OCI-LY7 (cell line): ENCODE results near the gene ITGB2. TPM values are rescaled to one million over a fixed set of nuclear protein-coding genes. Genes with fewer than 3 reads are reported as not detected.

Experiments used
- BruUV-seq: library from RNA; stranded (reverse); fragments of 400-500 nt; replicated peaks from 2 replicates; lab custom pipeline; 2021; lab: Mats Ljungman, UMichigan
- CTCF ChIA-PET: fragments of 300-600 bp; sonication (Branson Sonifier 250); formaldehyde crosslinking; loops from one replicate; lab custom pipeline; 2022; ENCODE audit warnings: antibody characterized with exemption; ENCODE audit not compliant: unreplicated experiment; lab: Charles Lee
- POLR2A ChIA-PET: fragments of 300-600 bp; sonication (Branson Sonifier 250); formaldehyde crosslinking; loops from one replicate; lab custom pipeline; 2022; ENCODE audit warnings: antibody characterized with exemption; lab: Charles Lee
- DNase-seq: peaks from one replicate; pipeline ENCODE4 v3.0.0-alpha.2; 2015; ENCODE audit warnings: low spot score
- H2AFZ ChIP-seq: fragments of 200-600 bp; sonication (generic), shearing (Covaris generic); 2 replicates; pipeline ENCODE4 v1.6.1; 2014; ENCODE audit warnings: mild to moderate bottlenecking, antibody characterized with exemption, low read length, moderate library complexity
- H3K27ac ChIP-seq: fragments of 200-600 bp; sonication (generic); 2 replicates; pipeline ENCODE4 v1.5.1; 2014; ENCODE audit warnings: mixed run types, low read depth, mild to moderate bottlenecking, moderate library complexity, low read length, inconsistent platforms; ENCODE audit not compliant: poor library complexity, severe bottlenecking
- H3K36me3 ChIP-seq: fragments of 200-600 bp; sonication (generic); 2 replicates; pipeline ENCODE4 v1.6.1; 2014; ENCODE audit warnings: mild to moderate bottlenecking, antibody characterized with exemption, low read length, moderate library complexity, mixed read lengths; ENCODE audit not compliant: insufficient read depth
- H3K4me1 ChIP-seq: fragments of 200-600 bp; sonication (generic); 2 replicates; pipeline ENCODE4 v1.5.1; 2014; ENCODE audit warnings: mild to moderate bottlenecking, low read length; ENCODE audit not compliant: insufficient read depth, poor library complexity, severe bottlenecking
- H3K4me2 ChIP-seq: fragments of 200-600 bp; sonication (generic); 2 replicates; pipeline ENCODE4 v1.6.1; 2014; ENCODE audit warnings: mild to moderate bottlenecking, low read length
- H3K4me3 ChIP-seq: fragments of 200-600 bp; sonication (generic); 2 replicates; pipeline ENCODE4 v1.5.1; 2014; ENCODE audit warnings: mild to moderate bottlenecking, low read depth, low read length; ENCODE audit not compliant: poor library complexity, severe bottlenecking
- H3K79me2 ChIP-seq: fragments of 200-600 bp; sonication (generic); 2 replicates; pipeline ENCODE4 v1.6.1; 2016; ENCODE audit warnings: low read depth, mild to moderate bottlenecking, low read length, moderate library complexity, mixed read lengths; ENCODE audit not compliant: insufficient read depth
- H3K9me2 ChIP-seq: fragments of 200-600 bp; sonication (generic); 2 replicates; pipeline ENCODE4 v1.6.1; 2016; ENCODE audit warnings: mild to moderate bottlenecking, low read length, mixed read lengths; ENCODE audit not compliant: insufficient read depth
- H3K9me3 ChIP-seq: fragments of 200-600 bp; sonication (generic); 2 replicates; pipeline ENCODE4 v1.6.1; 2014; ENCODE audit warnings: mild to moderate bottlenecking, mixed run types, low read length, mixed read lengths
- H4K20me1 ChIP-seq: fragments of 200-600 bp; sonication (generic); 2 replicates; pipeline ENCODE4 v1.6.1; 2014; ENCODE audit warnings: mild to moderate bottlenecking, antibody characterized with exemption, low read length, moderate library complexity, mixed read lengths; ENCODE audit not compliant: insufficient read depth
- EZH2phosphoT487 ChIP-seq: fragments of 200-600 bp; sonication (generic); IDR thresholded peaks from 2 replicates; pipeline ENCODE4 v1.6.1; 2018; ENCODE audit warnings: low read depth, borderline replicate concordance, mild to moderate bottlenecking, mixed run types, antibody characterized with exemption, low read length, moderate library complexity, mixed read lengths
- intact Hi-C: fragments of 100-400 bp; cut with micrococcal nuclease; formaldehyde crosslinking; loops from one replicate; pipeline ENCODE4 v1.10.0; 2022; ENCODE audit not compliant: unreplicated experiment
- total RNA-seq, 2 experiments: library from RNA; depleted of rRNA in 1 of 2; stranded (reverse); fragments of >200 nt in 1 of 2; shearing (Covaris generic) in 1 of 2; gene quantifications; 2 replicates each; pipeline ENCODE4 v1.2.3, GENCODE V29; 2014 to 2022
- TF ChIP-seq, protein P1 (sequence below): fragments of 200-600 bp; sonication (generic); conservative IDR thresholded peaks from 2 replicates; pipeline ENCODE4 v1.5.1; 2014; ENCODE audit warnings: mild to moderate bottlenecking, antibody characterized with exemption, low read length, moderate library complexity, mixed read lengths

ITGB2 gene
- total RNA-seq, 2 experiments from 2014 or later, result 11.6 to 78.9 TPM

DNA sequence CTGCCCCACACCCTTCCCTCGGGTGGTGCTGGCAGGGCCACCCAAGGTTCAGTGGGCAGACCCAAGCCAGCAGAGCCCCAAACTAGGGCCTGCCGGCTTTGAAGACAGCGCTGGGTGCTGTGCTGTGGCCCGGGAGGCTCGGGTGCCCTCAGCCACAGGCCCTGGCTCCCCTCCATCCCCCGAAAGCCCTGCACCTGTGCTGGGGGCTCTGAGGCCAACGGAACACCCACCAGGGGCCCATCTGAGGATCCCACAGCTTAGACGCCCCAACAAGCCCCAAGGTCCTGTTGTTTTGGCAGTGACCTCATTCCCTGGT is 8.6 kb downstream of the ITGB2 start:
- DNase-seq, result no peak
- Histone ChIP-seq H3K4me1 (peaks cover 41% of the 10 kb centered on the region), H3K4me2 (no peak overlapping the region; the same call in 1 of the 2 replicates), H3K4me3 (no peak overlapping the region), H3K36me3 (no peaks in the 10 kb centered on the region), H3K9me2 (no peaks in the 10 kb centered on the region), H3K9me3 (no peaks in the 10 kb centered on the region), H3K27ac (peak overlapping the region; percentile 23), H4K20me1 (no peaks in the 10 kb centered on the region), H2AFZ (peak overlapping the region; percentile 72; the same call in 1 of the 2 replicates), H3K79me2 (no peaks in the 10 kb centered on the region)
- no peak for TF ChIP-seq EZH2phosphoT487
- TF ChIP-seq, protein P1, sequence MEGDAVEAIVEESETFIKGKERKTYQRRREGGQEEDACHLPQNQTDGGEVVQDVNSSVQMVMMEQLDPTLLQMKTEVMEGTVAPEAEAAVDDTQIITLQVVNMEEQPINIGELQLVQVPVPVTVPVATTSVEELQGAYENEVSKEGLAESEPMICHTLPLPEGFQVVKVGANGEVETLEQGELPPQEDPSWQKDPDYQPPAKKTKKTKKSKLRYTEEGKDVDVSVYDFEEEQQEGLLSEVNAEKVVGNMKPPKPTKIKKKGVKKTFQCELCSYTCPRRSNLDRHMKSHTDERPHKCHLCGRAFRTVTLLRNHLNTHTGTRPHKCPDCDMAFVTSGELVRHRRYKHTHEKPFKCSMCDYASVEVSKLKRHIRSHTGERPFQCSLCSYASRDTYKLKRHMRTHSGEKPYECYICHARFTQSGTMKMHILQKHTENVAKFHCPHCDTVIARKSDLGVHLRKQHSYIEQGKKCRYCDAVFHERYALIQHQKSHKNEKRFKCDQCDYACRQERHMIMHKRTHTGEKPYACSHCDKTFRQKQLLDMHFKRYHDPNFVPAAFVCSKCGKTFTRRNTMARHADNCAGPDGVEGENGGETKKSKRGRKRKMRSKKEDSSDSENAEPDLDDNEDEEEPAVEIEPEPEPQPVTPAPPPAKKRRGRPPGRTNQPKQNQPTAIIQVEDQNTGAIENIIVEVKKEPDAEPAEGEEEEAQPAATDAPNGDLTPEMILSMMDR, result no peak
- BruUV-seq, result no TSS peak
- ChIA-PET POLR2A (interaction anchor here (1.0 kb wide), 1 partner anchor 15 kb away, joined by 9 read pairs; no protein-coding TSS in a partner anchor), CTCF (no interaction called here)
- intact Hi-C loops, result no loop called here

DNA sequence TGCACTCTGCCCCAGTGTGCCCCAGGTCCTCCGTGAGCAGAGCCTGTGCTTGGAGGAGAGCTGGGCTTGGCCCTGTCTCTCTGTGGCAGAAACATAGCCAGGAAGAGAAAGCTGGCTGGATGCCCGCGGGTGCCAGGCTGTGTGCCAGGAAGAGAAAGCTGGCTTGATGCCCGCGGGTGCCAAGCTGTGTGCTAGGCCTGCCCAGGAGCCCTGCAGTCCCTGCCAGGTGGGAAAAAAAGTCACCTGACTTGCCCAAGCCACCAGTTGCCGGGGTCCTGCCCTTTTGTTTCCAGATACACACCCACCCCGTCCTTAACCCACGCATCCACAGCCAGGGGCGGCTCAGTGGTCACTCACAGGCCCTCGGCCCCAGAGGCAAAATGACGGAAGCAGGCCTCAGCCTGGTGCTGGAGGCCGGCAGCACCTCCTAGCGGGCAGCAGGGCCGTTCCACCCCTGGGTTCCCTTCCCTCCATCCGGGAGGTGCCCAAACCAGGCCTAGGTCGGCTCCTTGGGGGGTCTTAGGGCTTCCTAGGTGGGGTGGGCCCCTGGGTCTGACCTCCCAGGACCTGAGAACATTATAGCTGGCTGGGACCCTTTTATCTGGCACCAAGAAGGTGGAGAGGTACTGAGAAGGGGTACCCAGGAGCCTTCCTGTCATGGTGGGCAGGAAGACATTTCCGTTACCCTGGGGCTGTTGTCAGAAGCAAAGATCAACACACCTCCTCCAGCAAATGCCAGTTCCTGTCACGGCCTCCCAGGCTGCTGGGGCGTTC is 9.1 kb downstream of the ITGB2 start:
- DNase-seq, result peak; percentile 48
- H3K9me3 ChIP-seq, result no peaks in the 10 kb centered on the region
- H2AFZ ChIP-seq, result peak overlapping the region; percentile 72; the same call in 1 of the 2 replicates
- ChIA-PET POLR2A (interaction anchor here (1.0 kb wide), 1 partner anchor 16 kb away, joined by 9 read pairs; no protein-coding TSS in a partner anchor), CTCF (interaction anchor here (0.6 kb wide), 1 partner anchor 16 kb away, joined by 5 read pairs; no protein-coding TSS in a partner anchor)
- BruUV-seq, result no TSS peak
- no peaks in the 10 kb centered on the region for H4K20me1 ChIP-seq
- no peaks in the 10 kb centered on the region for H3K79me2 ChIP-seq
- H3K27ac ChIP-seq, result peak overlapping the region; percentile 23
- peaks cover 39% of the 10 kb centered on the region for H3K4me1 ChIP-seq
- H3K4me3 ChIP-seq, result no peak overlapping the region
- H3K4me2 ChIP-seq, result no peak overlapping the region; the same call in 1 of the 2 replicates
- intact Hi-C loops, result loop anchor here (2.0 kb wide), 1 partner anchor 19 kb away; no protein-coding TSS in a partner anchor
- no peaks in the 10 kb centered on the region for H3K36me3 ChIP-seq
- H3K9me2 ChIP-seq, result no peaks in the 10 kb centered on the region
- TF ChIP-seq EZH2phosphoT487, result no peak
- TF ChIP-seq, protein P1, result peak; percentile 70

DNA sequence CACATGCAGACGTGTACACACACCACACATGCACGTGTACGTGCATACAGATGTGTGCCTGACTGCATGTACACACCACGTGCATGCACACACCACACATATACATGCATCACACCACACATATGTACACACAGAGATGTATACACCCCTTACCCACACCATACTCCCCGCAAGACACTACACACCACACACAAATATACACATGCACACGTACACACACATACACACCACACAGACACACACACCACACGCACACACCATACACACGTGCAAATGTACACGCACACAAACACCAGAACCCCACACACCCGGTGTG is 9.7 kb downstream of the ITGB2 start:
- no peak overlapping the region for H3K27ac ChIP-seq
- no peak overlapping the region for H3K4me3 ChIP-seq
- ChIA-PET POLR2A (interaction anchor here (1.3 kb wide), 1 partner anchor 17 kb away, joined by 3 read pairs; no protein-coding TSS in a partner anchor), CTCF (interaction anchor here (0.6 kb wide), 1 partner anchor 17 kb away, joined by 5 read pairs; no protein-coding TSS in a partner anchor)
- H3K36me3 ChIP-seq, result no peaks in the 10 kb centered on the region
- H3K9me2 ChIP-seq, result no peaks in the 10 kb centered on the region
- TF ChIP-seq, protein P1, result no peak
- TF ChIP-seq EZH2phosphoT487, result no peak
- DNase-seq, result no peak
- H3K4me2 ChIP-seq, result no peak overlapping the region
- BruUV-seq, result no TSS peak
- H2AFZ ChIP-seq, result no peak overlapping the region
- H3K4me1 ChIP-seq, result peaks cover 39% of the 10 kb centered on the region
- no peaks in the 10 kb centered on the region for H3K9me3 ChIP-seq
- H3K79me2 ChIP-seq, result no peaks in the 10 kb centered on the region
- intact Hi-C loops, result loop anchor here (2.0 kb wide), 1 partner anchor 18 kb away; no protein-coding TSS in a partner anchor
- H4K20me1 ChIP-seq, result no peaks in the 10 kb centered on the region
